HG03025 (cell line): Measurements from ENCODE around the gene TCAP.
A peak's percentile ranks its signal among the peaks of the same experiment; 100 is the strongest.
"Not testable (repeated sequence)": the region's sequence is repeated elsewhere in the genome, so short reads cannot be mapped to it uniquely, and the experiment has no call there.

ENCODE experiments used
- ATAC-seq: cut with Tn5 transposase; IDR thresholded peaks from one replicate; pipeline ENCODE4 v1.9.1; 2021; ENCODE audit warnings: mild to moderate bottlenecking, moderate library complexity; ENCODE audit not compliant: unreplicated experiment, low FRiP score

TCAP gene

DNA sequence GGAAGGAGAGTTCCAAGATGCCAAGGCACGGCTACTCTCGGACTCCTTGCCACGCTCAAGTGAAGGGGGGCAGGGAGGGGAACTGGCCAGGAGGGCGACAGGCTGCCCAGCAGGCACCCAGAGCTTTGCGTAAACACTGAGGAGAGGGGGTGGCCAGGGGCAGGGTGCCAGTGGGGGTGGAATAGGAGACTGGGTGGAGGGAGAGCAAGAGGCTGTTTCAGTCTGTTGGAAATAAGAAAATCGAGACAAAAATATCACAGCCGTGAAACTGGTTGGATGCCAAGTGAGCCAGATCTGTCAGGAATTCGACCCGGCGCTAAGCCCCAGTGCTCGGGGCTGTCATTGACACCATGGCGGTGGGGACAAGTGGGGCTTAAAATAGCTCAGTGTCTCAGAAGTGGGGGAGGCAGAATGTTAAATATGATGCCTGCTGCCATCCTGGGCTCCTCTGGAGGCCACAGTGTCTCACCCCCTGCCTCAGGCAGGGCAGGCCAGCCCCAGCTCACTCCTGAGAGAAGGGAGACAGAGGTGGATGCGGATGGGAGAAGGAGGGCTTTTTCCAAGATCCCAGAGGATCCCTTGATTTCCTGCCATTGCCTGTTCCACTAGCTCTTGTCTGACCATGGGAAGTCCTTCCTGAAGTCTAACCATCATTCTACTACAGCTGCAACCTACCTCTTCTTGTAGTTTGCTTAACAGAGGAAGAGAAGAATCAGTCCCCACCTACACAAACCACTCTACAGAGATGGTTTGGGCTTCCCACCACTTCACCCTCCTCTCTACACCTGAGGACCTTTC, 12.6 kb downstream of the TCAP start:
- no peak for ATAC-seq

DNA sequence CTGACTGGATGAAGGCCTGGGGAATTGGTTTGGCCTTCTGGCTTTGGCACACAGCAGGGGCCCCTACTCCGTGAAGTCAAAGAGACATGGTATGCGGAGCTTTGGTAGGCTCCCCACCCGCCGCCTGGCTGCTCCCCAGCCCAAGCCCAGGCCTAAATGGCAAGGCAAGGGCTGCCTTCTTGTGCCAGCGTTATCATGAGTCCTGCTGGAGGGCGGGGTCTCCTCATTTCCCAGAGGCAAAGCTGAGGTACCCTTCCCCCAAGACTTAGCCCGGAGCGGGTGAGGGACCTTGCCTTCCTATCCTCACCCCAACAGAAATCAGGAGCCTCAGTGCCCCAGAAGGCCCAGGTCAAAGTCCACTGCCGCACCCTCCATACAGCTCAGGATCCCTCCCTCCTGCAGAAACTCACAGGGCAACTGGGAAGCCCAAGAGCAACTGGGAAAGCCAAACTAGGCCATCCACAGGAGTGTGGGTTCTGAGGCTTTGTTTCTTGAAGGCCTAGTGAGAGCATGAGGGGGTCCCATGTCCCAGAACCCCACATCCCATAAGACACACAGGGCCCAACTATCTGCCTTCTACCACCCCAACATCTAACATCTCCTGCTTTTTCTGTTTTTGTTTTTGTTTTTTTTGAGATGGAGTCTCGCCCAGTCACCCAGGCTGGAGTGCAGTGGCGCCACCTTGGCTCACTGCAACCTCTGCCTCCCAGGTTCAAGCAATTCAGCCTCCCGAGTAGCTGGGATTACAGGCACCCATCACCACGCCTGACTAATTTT, 13.4 kb downstream of the TCAP start:
- ATAC-seq = no peak

DNA sequence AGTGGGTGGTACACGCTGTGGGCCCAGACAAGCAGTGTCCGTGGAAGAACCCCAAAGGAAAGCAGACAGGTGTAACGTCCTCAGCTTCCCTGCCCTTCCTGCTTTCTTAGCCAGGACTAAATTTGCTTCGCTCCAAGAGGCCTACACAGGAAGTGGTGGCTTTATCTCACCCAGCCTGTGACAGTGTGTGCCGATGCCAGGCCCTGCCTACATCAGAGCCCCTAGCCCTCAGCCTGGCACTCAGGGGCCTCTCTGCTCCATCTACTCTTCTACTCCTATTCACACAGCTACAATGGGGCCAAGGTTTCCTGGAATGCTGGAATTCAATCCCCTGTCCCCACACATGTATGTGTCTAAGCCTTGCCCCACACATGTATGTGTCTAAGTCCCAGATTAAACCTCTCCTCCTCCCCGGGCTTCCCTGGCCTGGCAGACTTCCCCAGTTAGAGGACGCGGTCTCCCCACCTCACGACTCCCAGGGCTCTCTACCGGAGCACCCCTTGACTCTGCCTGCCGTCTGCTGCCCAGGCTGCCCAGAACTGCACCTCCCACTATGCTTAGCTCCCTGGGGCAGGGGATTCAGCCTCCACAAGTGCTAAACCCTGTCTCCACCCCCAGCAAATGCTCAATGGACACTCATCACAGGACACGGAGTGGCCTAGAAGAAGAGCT, 14.5 kb downstream of the TCAP start:
- ATAC-seq = no peak

GRCh38 chr17:39683295-39683939, 18.3 kb downstream of the TCAP start:
- no peak for ATAC-seq

DNA sequence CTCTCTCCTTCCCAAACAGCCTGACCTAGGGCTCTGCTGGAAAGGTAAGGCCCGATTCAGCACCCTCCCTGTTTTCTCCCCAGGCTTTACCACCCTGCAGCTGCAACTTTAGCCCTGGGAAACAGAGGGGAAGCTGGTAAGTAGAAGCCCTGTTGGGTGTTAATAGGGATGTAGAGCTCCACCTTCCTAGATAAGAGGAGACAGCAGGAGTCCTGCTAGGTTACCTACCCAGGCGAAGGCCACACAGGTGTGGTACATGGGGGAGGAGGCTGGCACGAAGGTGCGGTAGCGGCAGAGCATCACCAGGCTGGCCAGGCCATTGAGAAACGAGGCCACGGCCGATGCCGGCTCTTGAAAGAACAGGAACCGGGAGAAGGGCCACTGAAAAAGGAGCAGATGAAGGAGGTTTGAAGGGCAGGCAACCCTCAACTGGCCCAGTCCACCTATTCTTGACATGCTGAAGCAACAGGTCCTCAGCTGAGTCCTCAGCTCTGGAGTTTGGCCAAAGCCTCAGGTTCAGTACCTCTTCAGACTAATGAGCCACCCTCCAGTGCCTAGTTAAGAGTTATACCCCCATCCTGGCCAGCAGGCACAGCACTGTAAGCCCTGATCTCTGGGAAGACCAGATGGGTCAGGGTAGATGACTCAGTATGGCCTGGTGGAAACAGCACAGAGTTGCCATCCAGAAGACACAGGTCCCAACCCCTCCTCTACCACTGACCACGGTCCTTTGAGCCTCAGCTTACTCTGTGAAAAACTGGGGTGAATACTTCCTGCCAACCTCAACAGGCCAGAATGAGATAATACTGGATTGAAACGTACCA, 19.4 kb downstream of the TCAP start:
- ATAC-seq = no peak

DNA sequence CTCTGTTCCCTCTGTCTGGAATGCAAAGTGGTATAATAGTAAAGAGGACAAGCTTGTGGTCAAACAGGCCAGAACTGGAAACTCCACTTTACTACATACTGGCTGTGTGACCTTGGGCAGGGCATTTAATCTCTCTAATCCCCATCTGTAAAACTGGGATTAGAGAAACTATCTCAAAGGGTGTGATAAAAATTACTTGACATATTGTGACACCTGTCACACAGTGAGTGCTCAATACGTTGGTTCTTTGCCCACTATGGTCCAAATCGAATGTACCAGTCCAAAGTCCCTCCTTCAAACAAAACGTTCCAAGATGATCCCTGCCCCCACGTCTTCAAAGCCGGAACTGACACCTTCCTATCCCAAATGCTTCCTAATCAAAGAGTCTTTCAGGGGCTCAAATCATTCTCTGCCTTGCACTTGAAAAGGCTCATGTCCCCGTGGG, 22.0 kb downstream of the TCAP start:
- no peak for ATAC-seq

- ATAC-seq = peak; percentile 75
Observed at GRCh38 chr17:39687546-39688474, 22.7 kb downstream of the TCAP start, which contains the start of gene PGAP3. Gene PGAP3 (minus strand): TSS chr17:39688057. CDS start chr17:39688014, 43 bp downstream.

GRCh38 chr17:39688475-39688835, 23.3 kb downstream of the TCAP start:
- ATAC-seq = no peak

GRCh38 chr17:39688945-39689344, 23.8 kb downstream of the TCAP start:
- ATAC-seq = no peak

GRCh38 chr17:39694593-39694992, 29.4 kb downstream of the TCAP start:
- ATAC-seq = no peak

GRCh38 chr17:39695089-39695474, 29.9 kb downstream of the TCAP start:
- no peak for ATAC-seq

DNA sequence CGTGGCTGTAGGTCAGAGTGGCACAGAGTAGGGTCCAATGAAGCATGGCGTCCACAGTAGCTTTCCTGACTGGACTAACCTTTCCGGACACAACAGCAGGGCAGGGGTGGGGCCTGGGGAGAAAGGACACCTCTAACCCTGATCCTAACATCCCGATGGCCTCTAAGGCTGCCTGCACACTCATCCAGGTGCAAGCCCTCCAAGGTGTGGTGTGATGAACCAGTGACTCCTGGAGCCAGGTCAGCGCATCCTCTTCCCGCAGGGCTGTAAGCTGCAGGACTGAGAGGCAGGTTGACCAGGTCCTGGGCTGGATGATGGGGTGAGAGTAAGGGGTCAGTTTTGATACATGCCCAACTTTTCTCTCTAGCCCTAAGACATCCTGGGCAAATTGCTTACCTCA, 31.6 kb downstream of the TCAP start:
- no peak for ATAC-seq

- no peak for ATAC-seq
Observed at GRCh38 chr17:39697961-39698360, 32.8 kb downstream of the TCAP start.

- not testable (repeated sequence) for ATAC-seq
Observed at GRCh38 chr17:39699157-39699817, 34.1 kb downstream of the TCAP start.

- no peak for ATAC-seq
Observed at GRCh38 chr17:39699818-39700147, 34.6 kb downstream of the TCAP start, which contains the start of gene ERBB2. Gene ERBB2 (plus strand): TSS chr17:39700064. CDS start chr17:39700239, 175 bp downstream.

DNA sequence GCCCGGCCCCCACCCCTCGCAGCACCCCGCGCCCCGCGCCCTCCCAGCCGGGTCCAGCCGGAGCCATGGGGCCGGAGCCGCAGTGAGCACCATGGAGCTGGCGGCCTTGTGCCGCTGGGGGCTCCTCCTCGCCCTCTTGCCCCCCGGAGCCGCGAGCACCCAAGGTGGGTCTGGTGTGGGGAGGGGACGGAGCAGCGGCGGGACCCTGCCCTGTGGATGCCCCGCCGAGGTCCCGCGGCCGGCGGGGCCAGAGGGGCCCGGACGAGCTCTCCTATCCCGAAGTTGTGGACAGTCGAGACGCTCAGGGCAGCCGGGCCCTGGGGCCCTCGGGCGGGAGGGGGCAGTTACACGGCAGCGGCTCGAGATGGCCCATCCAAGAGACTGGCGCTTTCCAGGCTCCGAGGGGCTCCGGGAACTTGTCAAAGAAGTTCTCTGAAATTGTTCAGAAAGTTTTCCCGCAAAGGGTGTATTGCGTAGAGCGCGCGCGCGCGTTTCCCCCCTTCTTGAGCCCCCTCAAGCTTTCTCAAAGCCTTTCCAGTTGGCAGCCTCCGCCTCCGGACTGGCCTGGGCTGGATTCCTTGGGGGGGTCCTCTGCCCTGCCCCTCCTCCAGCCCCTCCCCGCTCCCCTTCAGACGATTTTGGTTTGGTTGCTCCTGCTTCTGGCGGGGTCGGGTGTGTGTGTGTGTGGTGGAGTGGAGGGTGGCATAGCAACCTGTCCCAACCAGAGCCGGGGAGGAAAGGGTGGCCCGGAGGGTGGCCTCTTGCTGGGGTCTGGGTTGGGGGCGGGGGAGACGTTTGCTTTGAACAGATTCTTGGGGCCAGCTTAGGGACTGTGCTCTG, 35.2 kb downstream of the TCAP start:
- no peak for ATAC-seq

GRCh38 chr17:39701012-39701783, 36.0 kb downstream of the TCAP start:
- no peak for ATAC-seq
